GM18868 (cell line): ENCODE results near the gene AGBL4.
"Not testable (repeated sequence)": the region's sequence is repeated elsewhere in the genome, so short reads cannot be mapped to it uniquely, and the experiment has no call there.

Source experiments
- ATAC-seq: cut with Tn5 transposase; IDR thresholded peaks from one replicate; pipeline ENCODE4 v1.9.1; 2021; ENCODE audit warnings: mild to moderate bottlenecking, moderate library complexity; ENCODE audit not compliant: unreplicated experiment

The AGBL4 gene

DNA sequence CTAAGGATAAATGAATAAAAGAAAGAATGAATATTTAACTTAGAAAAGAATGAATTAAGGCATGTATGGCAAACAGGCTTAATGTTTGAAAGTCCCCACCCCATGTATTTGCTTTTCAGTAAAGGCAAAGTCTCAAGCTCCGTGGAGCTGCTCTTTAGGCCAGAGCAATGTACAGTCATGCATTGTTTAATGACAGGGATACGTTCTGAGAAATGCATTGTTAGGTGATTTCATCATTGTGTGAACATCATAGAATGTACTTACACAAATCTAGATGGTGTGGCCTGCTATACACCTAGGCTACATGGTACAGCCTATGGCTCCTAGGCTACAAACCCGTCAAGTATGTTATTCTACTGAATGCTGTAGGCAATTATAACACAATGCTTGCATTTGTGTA is 1500.2 kb downstream of the AGBL4 start:
- no peak for ATAC-seq

DNA sequence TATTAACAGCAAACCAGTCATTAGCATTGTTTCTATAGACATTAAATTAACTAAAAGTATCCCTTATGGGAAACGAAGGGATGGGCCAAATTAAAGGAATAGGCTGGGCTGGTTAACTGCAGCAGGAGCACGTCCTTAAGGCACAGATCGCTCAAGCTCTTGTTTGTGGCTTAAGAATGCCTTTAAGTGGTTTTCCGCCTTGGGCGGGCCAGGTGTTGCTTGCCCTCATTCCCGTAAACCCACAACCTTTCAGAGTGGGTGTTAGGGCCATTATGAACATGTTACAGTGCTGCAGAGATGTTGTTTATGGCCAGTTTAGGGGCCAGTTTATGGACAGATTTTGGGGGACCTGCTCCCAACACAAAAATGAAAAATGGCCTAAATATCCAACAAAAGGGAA is 1503.9 kb downstream of the AGBL4 start:
- ATAC-seq, result not testable (repeated sequence)

DNA sequence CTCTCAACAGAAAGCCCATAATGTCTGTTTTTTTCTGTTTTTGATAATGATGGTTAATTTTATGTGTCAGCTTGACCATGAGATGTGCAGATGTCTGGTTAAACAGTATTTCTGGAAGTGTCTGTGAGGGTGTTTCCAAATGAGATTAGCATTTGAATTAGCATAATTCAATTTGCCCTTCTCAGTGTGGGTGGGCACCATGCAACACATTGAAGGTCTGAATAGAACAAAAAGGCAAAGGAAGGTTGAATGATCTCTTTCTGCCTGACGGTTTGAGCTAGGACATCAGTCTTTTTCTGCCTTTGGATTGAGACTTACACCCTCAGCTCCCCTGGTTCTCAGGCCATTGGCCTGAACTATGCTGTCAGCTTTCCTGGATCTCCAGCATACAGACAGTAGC is 1516.9 kb downstream of the AGBL4 start:
- no peak for ATAC-seq

DNA sequence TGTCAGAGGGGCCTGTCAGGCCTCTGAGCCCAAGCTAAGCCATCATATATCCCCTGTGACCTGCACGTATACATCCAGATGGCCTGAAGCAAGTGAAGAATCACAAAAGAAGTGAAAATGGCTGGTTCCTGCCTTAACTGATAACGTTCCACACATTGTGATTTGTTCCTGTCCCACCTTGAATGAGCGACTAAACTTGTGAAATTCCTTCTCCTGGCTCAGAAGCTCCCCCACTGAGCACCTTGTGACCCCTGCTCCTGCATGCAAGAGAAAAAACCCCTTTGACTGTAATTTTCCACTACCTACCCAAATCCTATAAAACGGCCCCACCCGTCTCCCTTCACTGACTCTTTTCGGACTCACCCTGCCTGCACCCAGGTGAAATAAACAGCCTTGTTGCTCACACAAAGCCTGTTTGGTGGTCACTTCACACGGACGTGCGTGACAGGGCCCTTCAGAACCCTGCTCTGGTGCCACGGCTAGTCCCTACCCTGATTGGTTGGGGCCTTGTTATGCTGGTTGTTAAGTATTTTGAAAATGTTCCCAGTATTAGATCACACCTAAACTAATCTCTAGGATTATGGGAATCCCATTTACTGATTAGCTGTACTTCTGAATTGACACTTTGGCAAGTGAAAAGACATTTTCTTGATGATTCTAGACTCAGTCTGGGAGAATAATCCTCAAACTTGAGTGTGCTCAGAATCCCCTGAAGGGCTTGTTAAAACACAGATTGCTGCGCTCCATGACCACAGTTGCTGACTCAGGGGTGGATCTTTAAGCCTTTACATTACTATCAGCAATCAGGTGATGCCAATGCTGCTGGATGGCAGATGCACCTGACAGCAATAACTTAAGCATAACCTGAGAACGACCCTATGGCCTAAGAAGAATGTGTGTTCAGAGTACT is 1523.0 kb downstream of the AGBL4 start:
- no peak for ATAC-seq

DNA sequence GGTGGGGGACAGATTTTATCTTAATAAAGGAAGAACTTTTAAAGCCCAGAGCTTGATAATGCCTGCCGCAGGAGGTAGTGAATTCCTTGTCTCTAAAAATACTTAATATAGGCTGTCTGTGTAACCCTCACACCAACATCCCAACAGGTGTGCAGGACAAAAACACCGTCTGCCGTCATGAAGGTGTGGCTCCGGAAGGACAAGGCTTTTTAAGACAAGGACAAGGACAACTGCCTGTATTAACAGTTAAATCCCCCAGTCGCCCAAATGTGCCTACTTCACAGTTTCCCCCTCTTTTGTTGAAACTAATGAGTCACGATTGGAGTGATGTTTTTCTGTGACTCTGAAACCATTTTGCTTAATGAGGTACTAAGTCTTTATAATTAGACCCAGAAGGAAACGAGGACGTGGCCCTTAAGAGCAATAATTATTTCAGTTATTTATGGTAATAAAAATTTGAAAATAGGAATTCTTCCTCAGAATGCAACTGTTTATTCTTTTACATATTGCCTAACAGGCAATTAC is 1524.5 kb downstream of the AGBL4 start:
- no peak for ATAC-seq

DNA sequence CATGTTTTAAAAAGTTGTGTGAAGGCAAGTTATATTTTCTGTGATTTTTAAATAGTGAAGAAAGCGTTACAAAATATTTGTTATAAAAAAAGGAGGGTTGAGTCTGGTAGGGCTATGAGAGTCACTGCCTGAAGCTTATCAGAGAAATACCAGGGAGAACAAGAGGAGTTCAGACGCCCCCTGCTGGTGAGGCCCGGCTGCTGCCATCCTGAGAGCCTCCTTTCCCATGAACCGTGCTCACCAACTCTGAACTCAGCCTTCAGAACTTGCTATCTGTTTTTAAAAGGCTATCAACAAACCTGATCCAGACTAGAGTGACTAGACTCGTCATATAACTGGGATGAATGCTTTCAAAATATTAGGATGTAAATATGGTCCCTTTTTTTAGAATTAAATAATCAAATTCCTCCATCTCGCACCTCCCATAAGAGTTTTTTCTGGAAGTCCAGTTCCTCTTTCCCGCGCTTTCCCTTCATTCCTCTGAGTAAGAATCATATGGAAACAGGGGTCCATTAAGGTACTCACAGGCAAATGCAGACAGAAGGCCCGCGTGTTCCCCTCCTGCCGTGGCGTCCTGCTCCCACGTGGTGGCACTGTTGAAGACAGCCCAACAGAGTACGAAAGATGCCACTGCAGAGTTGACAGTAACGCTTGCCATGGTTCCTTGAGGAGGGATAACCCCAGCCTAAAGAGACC is 1525.5 kb downstream of the AGBL4 start:
- ATAC-seq, result peak; percentile 90

DNA sequence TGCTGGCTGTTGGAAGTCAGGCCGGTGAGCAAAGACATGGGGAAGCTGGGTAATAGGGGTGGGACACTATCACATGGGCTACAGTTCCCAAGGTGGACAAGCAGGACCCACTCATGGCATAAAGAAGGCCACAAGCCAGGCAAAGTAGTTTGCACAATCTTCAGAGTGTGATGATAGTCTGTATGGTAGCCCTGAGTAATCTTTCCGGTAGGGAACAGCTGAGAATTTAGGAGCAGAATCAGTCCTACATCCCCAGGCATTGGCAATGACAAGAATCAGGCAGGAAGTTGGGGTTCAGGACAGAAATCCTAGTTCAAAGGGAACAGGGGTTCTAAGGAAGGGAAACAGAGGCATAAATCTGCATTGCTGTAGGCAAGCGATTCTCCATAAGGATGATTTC is 1527.8 kb downstream of the AGBL4 start:
- ATAC-seq, result no peak

DNA sequence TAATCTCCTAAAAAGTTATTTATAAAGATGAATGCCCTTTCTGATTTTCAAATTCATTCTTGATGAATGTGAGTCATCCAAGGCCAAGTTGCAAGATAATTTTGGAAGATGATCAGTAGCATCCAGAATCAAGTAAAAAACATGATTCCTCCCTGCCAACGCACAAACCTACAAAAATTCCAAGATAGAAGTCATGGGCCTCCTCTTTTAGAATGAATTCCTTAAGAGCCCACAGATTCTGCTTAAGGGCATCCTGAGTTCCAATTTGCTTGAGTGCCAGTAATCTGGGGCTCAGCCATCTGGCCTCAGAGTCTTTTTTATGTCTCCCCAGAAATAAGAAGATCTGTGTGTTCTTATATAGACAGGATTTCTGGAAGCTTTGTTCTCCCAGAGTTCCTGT is 1528.6 kb downstream of the AGBL4 start:
- ATAC-seq, result no peak

DNA sequence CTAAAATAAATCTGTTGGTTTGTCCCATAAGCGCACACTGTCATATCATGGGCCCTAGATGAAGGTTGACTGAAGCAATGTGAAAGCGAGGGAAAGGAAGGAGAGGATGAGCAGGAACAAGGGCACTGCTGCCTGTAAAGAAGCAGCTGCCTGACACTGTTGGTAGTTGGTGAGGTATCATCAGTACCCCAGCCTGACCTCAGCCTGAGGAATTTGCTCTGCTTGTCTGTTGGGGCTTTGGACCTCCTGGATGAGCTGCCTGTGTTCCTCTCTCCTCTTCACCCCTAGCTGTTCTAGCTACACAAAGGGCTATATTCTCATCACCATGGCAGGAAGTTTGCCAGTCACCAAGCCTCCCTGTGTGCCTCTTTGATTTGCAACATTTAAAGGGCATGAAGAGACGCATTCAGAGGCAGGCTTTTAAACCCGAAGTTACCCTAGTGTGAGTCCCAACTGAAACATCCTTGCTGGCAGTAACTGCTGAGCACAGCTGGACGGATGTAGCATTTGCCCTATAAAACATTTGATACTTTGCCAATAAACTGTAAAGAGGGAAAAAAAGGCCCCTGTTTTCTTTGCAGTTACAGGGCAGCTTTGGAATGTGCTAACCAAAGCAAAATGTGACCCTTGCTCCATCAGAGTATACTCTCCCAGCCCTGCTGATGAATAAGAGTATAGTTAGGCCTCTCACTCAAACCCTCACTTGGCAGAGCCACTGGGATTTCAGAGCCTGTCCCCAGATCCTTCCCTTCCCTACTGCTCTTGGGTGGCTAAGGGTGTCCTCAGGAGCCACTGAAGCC is 1529.6 kb downstream of the AGBL4 start:
- no peak for ATAC-seq

DNA sequence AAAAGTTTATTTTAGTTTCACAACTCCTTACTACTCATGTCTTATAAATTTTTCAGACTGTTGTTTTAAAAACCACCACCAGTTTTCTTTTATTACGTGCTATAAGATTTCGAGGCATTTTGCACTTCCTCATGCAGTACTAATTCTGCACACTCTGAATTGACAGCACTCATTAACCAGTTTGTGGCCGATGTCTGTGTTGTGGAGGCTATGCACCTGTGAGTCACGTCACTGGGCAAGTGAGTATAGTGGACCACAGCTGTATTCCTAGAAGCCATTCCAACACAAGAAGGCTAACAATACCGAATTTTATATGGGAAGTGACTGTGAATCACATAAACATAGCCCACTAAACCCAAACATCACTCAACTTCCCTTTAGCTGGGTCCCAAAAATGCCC is 1530.7 kb downstream of the AGBL4 start:
- no peak for ATAC-seq

DNA sequence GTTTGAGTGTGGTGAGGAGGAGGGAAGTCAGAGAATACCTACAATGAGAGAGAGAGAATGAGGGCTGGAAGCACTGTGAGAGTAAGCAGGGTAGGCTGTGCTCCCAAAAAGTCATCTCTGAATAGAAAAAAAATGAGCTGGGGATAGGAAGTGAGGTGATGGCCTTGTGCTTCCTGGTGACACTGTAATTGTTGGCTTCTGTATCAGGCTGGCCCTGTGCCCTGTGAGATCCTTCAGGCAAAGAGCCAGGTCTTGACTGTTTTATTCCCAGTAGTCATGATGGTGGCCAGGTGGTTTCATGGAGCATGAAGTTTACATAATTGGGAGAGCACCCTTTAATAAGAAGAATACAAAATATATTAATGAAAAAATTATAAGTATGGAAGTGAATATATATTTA is 1531.4 kb downstream of the AGBL4 start:
- no peak for ATAC-seq

DNA sequence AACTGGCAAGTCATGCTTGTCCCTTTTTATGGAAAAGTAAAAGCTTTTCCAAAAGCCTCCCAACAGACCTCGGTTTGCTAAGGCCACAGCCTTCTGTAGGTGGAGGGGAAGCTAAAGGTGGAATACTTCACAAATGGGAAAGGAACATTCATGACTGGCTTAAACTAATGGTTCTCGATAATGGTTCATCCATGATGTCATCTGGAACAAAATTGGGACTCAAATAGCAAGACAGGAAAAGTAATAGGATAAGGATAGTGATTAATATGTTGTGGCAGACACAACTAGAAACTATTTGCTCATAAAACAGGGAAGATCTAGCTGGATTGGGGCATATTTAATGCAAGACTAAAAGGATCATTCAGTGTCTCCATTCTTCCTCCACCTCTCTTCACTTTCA is 1535.0 kb downstream of the AGBL4 start:
- ATAC-seq, result no peak
